H1 (cell line): ENCODE data around the gene AGAP3. TPM values are rescaled to one million over a fixed set of nuclear protein-coding genes. Genes with fewer than 3 reads are reported as not detected.
A peak's percentile ranks its signal among the peaks of the same experiment; 100 is the strongest.

Experiments used
- CTCF ChIA-PET: fragments of 300-600 bp; sonication (Branson Sonifier 250); formaldehyde crosslinking; loops from one replicate; lab custom pipeline; 2021; ENCODE audit not compliant: partially characterized antibody; lab: Charles Lee
- POLR2A ChIA-PET: fragments of 300-600 bp; sonication (Branson Sonifier 250); formaldehyde crosslinking; loops from one replicate; lab custom pipeline; 2021; ENCODE audit warnings: inconsistent platforms; ENCODE audit not compliant: partially characterized antibody; lab: Charles Lee
- DNase-seq, 2 experiments: peaks; one replicate each; pipeline versions ENCODE4 v3.0.0 to v3.0.0-alpha.2; 2010 to 2022; ENCODE audit warnings: low spot score in 2 of 2, low read depth in 1 of 2, mixed read lengths in 1 of 2
- FAIRE-seq: peaks from 2 replicates; lab custom pipeline; 2011; peaks lifted over from hg19 to GRCh38; lab: Jason Lieb, UNC
- H2AFZ ChIP-seq: 2 replicates; pipeline ENCODE4 v1.8.1; 2012; ENCODE audit warnings: low read length, inconsistent platforms
- H2AK5ac ChIP-seq: 2 replicates; pipeline ENCODE4 v1.6.1; 2013; ENCODE audit warnings: low read depth, low read length
- H2BK120ac ChIP-seq: replicated peaks from 2 replicates; pipeline ENCODE3; 2013; ENCODE audit warnings: low read depth, low read length, inconsistent platforms
- H2BK12ac ChIP-seq: 2 replicates; pipeline ENCODE4 v1.6.1; 2013; ENCODE audit warnings: low read depth, low read length
- H2BK15ac ChIP-seq: 2 replicates; pipeline ENCODE4 v1.6.1; 2013; ENCODE audit warnings: low read length
- H2BK20ac ChIP-seq: 2 replicates; pipeline ENCODE4 v1.6.1; 2013; ENCODE audit warnings: low read length
- H2BK5ac ChIP-seq: 2 replicates; pipeline ENCODE4 v1.6.1; 2013; ENCODE audit warnings: low read depth, low read length
- H3K14ac ChIP-seq: 2 replicates; pipeline ENCODE4 v1.6.1; 2013; ENCODE audit warnings: inconsistent platforms; ENCODE audit not compliant: insufficient read length
- H3K18ac ChIP-seq: 2 replicates; pipeline ENCODE4 v1.6.1; 2013; ENCODE audit warnings: low read length; ENCODE audit errors: extremely low read depth
- H3K23ac ChIP-seq: 2 replicates; pipeline ENCODE4 v1.6.1; 2013; ENCODE audit warnings: inconsistent platforms; ENCODE audit not compliant: insufficient read length
- H3K23me2 ChIP-seq: 2 replicates; pipeline ENCODE4 v1.6.1; 2013; ENCODE audit warnings: low read depth, low read length
- H3K27ac ChIP-seq: 2 replicates; pipeline ENCODE4 v1.6.1; 2011; ENCODE audit warnings: low read depth, low read length, inconsistent platforms
- H3K27me3 ChIP-seq, 4 experiments: replicated peaks in 1 of 4; 1 replicate in 1 of 4; 2 replicates in 3 of 4; pipeline versions ENCODE4 v1.6.1 to v1.8.1; 2011 to 2013; ENCODE audit warnings: low read length in 3 of 4, mild to moderate bottlenecking in 3 of 4, inconsistent platforms in 2 of 4, mixed read lengths in 2 of 4, moderate library complexity in 1 of 4; ENCODE audit not compliant: control insufficient read depth in 3 of 4, insufficient read depth in 3 of 4; ENCODE audit errors: extremely low read depth in 1 of 4
- H3K36me3 ChIP-seq, 4 experiments: 2 replicates each; pipeline versions ENCODE4 v1.6.1 to v1.8.1; 2011 to 2013; ENCODE audit warnings: mild to moderate bottlenecking in 4 of 4, low read length in 3 of 4, moderate library complexity in 2 of 4, control low read depth in 1 of 4, inconsistent platforms in 1 of 4; ENCODE audit not compliant: insufficient read depth in 4 of 4, control insufficient read depth in 2 of 4
- H3K4ac ChIP-seq: replicated peaks from 2 replicates; pipeline ENCODE3; 2013; ENCODE audit warnings: low read length, low read depth, mixed read lengths, inconsistent platforms; ENCODE audit not compliant: insufficient read length
- H3K4me1 ChIP-seq, 4 experiments: replicated peaks in 1 of 4; 1 replicate in 1 of 4; 2 replicates in 3 of 4; pipeline versions ENCODE4 v1.6.1 to v1.8.1; 2011 to 2013; ENCODE audit warnings: low read length in 3 of 4, inconsistent platforms in 2 of 4, mixed read lengths in 1 of 4; ENCODE audit not compliant: insufficient read depth in 4 of 4, control insufficient read depth in 3 of 4
- H3K4me2 ChIP-seq, 2 experiments: 2 replicates each; pipeline versions ENCODE4 v1.6.1 to v1.8.1; 2011 to 2013; ENCODE audit warnings: low read depth in 2 of 2, low read length in 2 of 2, control low read depth in 1 of 2, inconsistent platforms in 1 of 2, mild to moderate bottlenecking in 1 of 2; ENCODE audit not compliant: insufficient read depth in 1 of 2
- H3K4me3 ChIP-seq, 4 experiments: fragments of 200-600, 300-600 bp in 1 of 4; sonication (generic), shearing (Covaris generic), sonication (Bioruptor Twin) in 1 of 4; 2 replicates each; pipeline versions ENCODE4 v1.5.1 to v1.8.1; 2011 to 2016; ENCODE audit warnings: low read length in 4 of 4, low read depth in 3 of 4, control low read depth in 2 of 4, inconsistent platforms in 2 of 4, mild to moderate bottlenecking in 2 of 4, mixed read lengths in 1 of 4, moderate library complexity in 1 of 4; ENCODE audit not compliant: insufficient read depth in 2 of 4; ENCODE audit errors: extremely low read depth in 1 of 4
- H3K56ac ChIP-seq: replicated peaks from 2 replicates; pipeline ENCODE3; 2013; ENCODE audit warnings: low read depth, mild to moderate bottlenecking, mixed read lengths, low read length, inconsistent platforms; ENCODE audit not compliant: insufficient read length
- H3K79me1 ChIP-seq: 2 replicates; pipeline ENCODE4 v1.6.1; 2013; ENCODE audit warnings: low read depth, low read length, control low read depth
- H3K79me2 ChIP-seq, 2 experiments: 2 replicates each; pipeline versions ENCODE4 v1.6.1 to v1.8.1; 2012 to 2013; ENCODE audit warnings: low read length in 2 of 2, mild to moderate bottlenecking in 2 of 2, inconsistent platforms in 1 of 2; ENCODE audit not compliant: insufficient read depth in 2 of 2, control insufficient read depth in 1 of 2
- H3K9ac ChIP-seq, 4 experiments: replicated peaks in 1 of 4; 1 replicate in 1 of 4; 2 replicates in 3 of 4; pipeline versions ENCODE4 v1.6.1 to v1.8.1; 2011 to 2013; ENCODE audit warnings: low read depth in 3 of 4, low read length in 3 of 4, control low read depth in 2 of 4, mild to moderate bottlenecking in 2 of 4, moderate library complexity in 2 of 4, inconsistent platforms in 1 of 4; ENCODE audit errors: extremely low read depth in 1 of 4
- H3K9me3 ChIP-seq, 2 experiments: 2 replicates each; pipeline versions ENCODE4 v1.6.1 to v1.8.1; 2012 to 2013; ENCODE audit warnings: mild to moderate bottlenecking in 2 of 2, moderate library complexity in 2 of 2, control low read depth in 1 of 2, inconsistent platforms in 1 of 2, low read depth in 1 of 2, low read length in 1 of 2, mixed read lengths in 1 of 2; ENCODE audit not compliant: insufficient read depth in 2 of 2
- H4K20me1 ChIP-seq, 2 experiments: replicated peaks in 1 of 2; 2 replicates each; pipeline versions ENCODE3 to v1.8.1; 2011 to 2013; ENCODE audit warnings: inconsistent platforms in 2 of 2, low read length in 2 of 2, mild to moderate bottlenecking in 1 of 2; ENCODE audit not compliant: insufficient read depth in 2 of 2, control insufficient read depth in 1 of 2
- H4K5ac ChIP-seq: 2 replicates; pipeline ENCODE4 v1.6.1; 2013; ENCODE audit warnings: low read length, low read depth, mixed read lengths, inconsistent platforms; ENCODE audit not compliant: insufficient read length
- H4K8ac ChIP-seq: 2 replicates; pipeline ENCODE4 v1.8.0; 2013; ENCODE audit warnings: mild to moderate bottlenecking, moderate library complexity, low read length, inconsistent platforms; ENCODE audit not compliant: insufficient read depth; ENCODE audit errors: extremely low read depth
- H4K91ac ChIP-seq: replicated peaks from 2 replicates; pipeline ENCODE3; 2013; ENCODE audit warnings: low read length, mixed read lengths, inconsistent platforms; ENCODE audit not compliant: insufficient read length
- ASH2L ChIP-seq: fragments of 200-600, 300-600 bp; sonication (generic); IDR thresholded peaks from one replicate; pipeline ENCODE4 v1.7.1; 2017; ENCODE audit warnings: low read length
- POU5F1 ChIP-seq: IDR thresholded peaks from 2 replicates; pipeline ENCODE4 v1.6.1; 2011; ENCODE audit warnings: low read depth, mild to moderate bottlenecking, low read length, moderate library complexity
- SUZ12 ChIP-seq: fragments of 200-600 bp; sonication (generic); IDR thresholded peaks from 2 replicates; pipeline ENCODE4 v1.6.1; 2012; ENCODE audit warnings: mild to moderate bottlenecking, inconsistent platforms, low read length, moderate library complexity, mixed read lengths
- TEAD4 ChIP-seq: IDR thresholded peaks from 2 replicates; pipeline ENCODE4 v1.6.1; 2012; ENCODE audit warnings: low read depth, low read length, inconsistent platforms, mixed read lengths
- WGBS, 2 experiments: shearing (Covaris generic) in 1 of 2; methylation state at CpG; one replicate each; pipeline versions ENCODE4 v1.1.6 to v1.1.7; 2013 to 2015; ENCODE audit warnings: low lambda C conversion rate in 2 of 2, mixed read lengths in 2 of 2, inconsistent platforms in 1 of 2, low coverage in 1 of 2, missing lambda C conversion rate in 1 of 2; ENCODE audit not compliant: insufficient replicate concordance in 2 of 2, insufficient coverage in 1 of 2, insufficient read length in 1 of 2; ENCODE audit errors: extremely low coverage in 1 of 2, missing lambda C conversion rate in 1 of 2; 5-methylcytosine and 5-hydroxymethylcytosine counted together
- polyA plus RNA-seq, 7 experiments: library from polyadenylated mRNA; depleted of rRNA in 3 of 7; stranded (reverse) in 5 of 7; unstranded in 2 of 7; fragments of >200 nt in 5 of 7; fragments of 200-250 nt in 2 of 7; gene quantifications; 1 replicate in 5 of 7; 2 replicates in 1 of 7; 4 replicates in 1 of 7; pipeline versions ENCODE4 v1.2.1 to v1.2.3, GENCODE V29; 2011 to 2013; ENCODE audit warnings: missing spikeins in 2 of 7, mixed read lengths in 2 of 7
- total RNA-seq: library from RNA; stranded (reverse); fragmentation: NEBNext Ultra II Directional; extraction: Animal tissue kit (Norgen Biotek cat#: 25700); gene quantifications from 2 replicates; pipeline ENCODE4 v1.2.1, GENCODE V29; 2021

AGAP3 gene
- total and polyA plus RNA-seq, 2 of the 8 experiments (the other 6 are each of a cell fraction or from before 2014, with no cell fraction given) = 66.4 to 120 TPM

- Histone ChIP-seq H3K56ac (no peak overlapping the region), H3K27me3 (peaks cover 0 to 15% (median 9%) of the 10 kb centered on the region in 4 experiments; a peak in 3 of 7 replicates), H4K91ac (no peak overlapping the region), H4K8ac (no peak overlapping the region), H2BK5ac (no peak overlapping the region), H2AK5ac (0 out of 2 replicates have a peak overlapping the region, but pooled peaks have one; percentile 24), H3K4ac (no peak overlapping the region), H3K9ac (no peak overlapping the region), H3K79me1 (peaks cover 5% of the 10 kb centered on the region), H2BK20ac (no peak overlapping the region), H3K23ac (no peak overlapping the region), H3K4me3 (no peak overlapping the region), H2BK120ac (no peak overlapping the region), H3K4me1 (peaks cover 0 to 23% (median 15%) of the 10 kb centered on the region in 4 experiments; a peak in 6 of 7 replicates), H3K14ac (no peak overlapping the region), H3K9me3 (no peaks in the 10 kb centered on the region), H3K4me2 (no peak overlapping the region; a peak in 1 of 4 replicates), H3K27ac (no peak overlapping the region), H2BK15ac (no peak overlapping the region), H4K20me1 (peaks cover 41 to 55% of the 10 kb centered on the region in 2 experiments), H2AFZ (no peak overlapping the region), H2BK12ac (no peak overlapping the region), H3K79me2 (peaks cover 0 to 13% of the 10 kb centered on the region in 2 experiments; a peak in 2 of 4 replicates), H3K18ac (no peak overlapping the region), H3K23me2 (peaks cover 7% of the 10 kb centered on the region), H3K36me3 (peaks cover 0 to 23% (median 4%) of the 10 kb centered on the region in 4 experiments; a peak in 2 of 8 replicates), H4K5ac (no peak overlapping the region)
- ChIA-PET CTCF (interaction anchor here (0.6 to 22.4 kb wide), 20 partner anchors 9 to 129 kb away, joined by 3 to 448 read pairs (median 4); partner anchors contain the start of genes AGAP3, CDK5, SLC4A2 and TMUB1), POLR2A (interaction anchor here (1.0 to 2.6 kb wide), 4 partner anchors 14 to 36 kb away, joined by 3 to 7 read pairs (median 5); partner anchors contain the start of gene FASTK)
- DNase-seq (no peak), FAIRE-seq (no peak)
- TF ChIP-seq SUZ12 = no peak
- TF ChIP-seq TEAD4 = no peak
- TF ChIP-seq ASH2L = no peak
- no peak for TF ChIP-seq POU5F1
- 93% methylated on average over 27 of the region's 27 CpGs; no CpG with 5 or more reads in 1 of the 2 experiments for WGBS, 2 experiments
These were observed 30.5 kb downstream of the AGAP3 start for GRCh38 chr7:151116603-151117440.
